NCI-H748 treated with DMSO at 0.1 percent for 48 hours (cell line): Measurements from ENCODE around the gene METAP2.

Experiments
- DNase-seq: peaks from one replicate; lab custom pipeline; 2025; lab: John Stamatoyannopoulos, UW

METAP2 gene

DNA sequence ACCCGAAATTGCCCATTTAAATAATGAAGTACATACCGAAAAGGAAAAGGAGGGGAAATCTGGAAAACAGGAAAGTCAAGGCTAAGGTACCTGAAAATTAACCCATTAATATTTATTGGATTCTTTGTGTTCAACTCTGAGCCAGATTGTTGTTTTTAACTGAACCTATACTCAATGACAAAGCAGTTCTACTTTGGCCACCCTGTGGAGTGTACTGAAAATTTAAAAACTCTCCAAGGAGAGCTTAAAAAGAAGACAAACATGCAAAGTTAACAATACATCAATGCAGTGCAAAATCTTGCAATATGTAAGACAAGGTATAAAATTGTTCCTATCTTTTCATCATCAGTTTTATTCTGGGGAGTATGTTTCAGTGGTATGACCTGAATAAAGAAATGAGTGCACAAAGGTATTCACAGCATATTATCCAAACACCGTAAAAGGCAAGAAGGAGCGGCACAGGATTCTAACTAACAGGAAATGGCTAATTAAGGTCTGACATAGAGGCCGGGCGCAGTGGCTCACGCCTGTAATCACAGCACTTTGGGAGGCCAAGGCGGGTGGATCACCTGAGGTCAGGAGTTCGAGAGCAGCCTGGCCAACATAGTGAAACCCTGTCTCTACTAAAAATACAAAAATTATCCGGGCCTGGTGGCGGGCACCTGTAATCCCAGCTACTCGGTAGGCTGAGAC, 75.6 kb downstream of the METAP2 start:
- peak; percentile 9 for DNase-seq

DNA sequence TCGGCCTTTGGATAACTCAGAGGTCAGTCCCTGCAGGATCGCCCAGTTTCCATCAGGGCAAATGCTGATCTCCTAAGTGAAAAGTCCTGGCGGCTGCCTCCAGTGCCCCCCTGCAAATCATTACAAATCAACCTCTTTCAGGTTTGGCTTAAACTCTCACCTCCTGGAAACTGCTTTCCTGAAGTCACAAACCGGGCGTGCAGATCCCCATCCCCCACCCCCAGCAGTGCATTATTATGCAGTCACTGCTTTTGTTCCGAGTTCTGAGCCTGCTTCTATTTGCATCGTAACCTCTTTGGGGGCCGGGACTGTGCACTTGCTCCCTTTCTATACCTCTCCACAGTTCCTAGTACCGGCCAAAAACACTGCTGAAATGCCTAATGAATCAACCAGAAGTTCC, 77.4 kb downstream of the METAP2 start, which contains the start of gene USP44:
USP44 (minus strand) TSS at position 172 of the 400 bp plus-strand sequence. CDS start 17,220 bp downstream, outside the sequence.
- no peak for DNase-seq

DNA sequence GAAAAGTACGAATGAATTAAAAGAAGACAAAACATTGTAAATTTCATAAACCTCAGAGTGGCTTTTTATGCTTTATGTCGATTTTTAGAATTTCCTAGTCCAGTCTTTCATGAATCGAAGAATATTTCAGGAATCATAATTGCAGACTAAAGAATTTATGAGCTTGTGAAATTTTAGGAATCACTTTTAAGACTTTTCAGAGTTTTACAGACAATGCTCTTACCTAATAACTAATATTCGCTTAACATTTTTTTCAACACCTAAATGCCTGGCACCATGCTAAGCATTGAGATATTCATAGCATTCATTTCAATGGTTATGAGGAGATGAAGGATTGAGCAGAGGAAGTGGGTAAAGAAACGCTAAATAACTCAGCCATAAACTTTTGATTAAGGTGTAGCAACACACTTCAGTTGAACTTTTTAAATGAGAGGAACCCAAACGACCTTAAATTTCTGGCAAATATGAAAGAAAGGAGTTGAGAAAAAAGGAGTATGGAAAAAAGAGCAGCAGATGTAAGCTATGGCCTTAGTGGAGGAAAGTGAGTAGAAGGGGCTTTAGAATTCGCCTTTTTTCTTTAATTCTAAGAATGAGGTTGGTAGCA, 78.1 kb downstream of the METAP2 start:
- DNase-seq = no peak

- DNase-seq = no peak
These were observed 79.4 kb downstream of the METAP2 start for GRCh38 chr12:95553197-95553943.

GRCh38 chr12:95554532-95555071, 80.7 kb downstream of the METAP2 start:
- no peak for DNase-seq

- DNase-seq = no peak
These were observed 83.7 kb downstream of the METAP2 start for GRCh38 chr12:95557625-95558024.
